GM19239 (cell line): ENCODE results near the gene EIF1AD.

Source experiments
- DNase-seq: peaks from one replicate; pipeline ENCODE4 v3.0.0; 2011; ENCODE audit warnings: low spot score; ENCODE audit not compliant: insufficient read length
- FAIRE-seq: peaks from 2 replicates; lab custom pipeline; 2011; peaks lifted over from hg19 to GRCh38; lab: Jason Lieb, UNC

EIF1AD gene

DNA sequence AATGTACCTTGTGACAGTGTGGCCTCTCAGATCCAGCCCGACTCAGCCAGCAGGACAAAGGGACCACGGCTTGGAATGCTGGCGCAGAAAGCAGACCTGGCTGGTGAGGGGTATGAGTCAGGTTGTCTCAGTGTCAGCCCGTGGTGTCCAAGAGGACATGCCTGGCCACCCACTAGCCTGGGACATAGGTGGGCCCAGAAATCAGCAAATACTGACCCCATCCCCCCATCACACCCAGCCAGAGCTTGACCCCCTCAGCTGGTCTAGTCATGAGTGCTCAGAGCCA lies 4.9 kb upstream of the EIF1AD start:
- DNase-seq (no peak), FAIRE-seq (no peak)

DNA sequence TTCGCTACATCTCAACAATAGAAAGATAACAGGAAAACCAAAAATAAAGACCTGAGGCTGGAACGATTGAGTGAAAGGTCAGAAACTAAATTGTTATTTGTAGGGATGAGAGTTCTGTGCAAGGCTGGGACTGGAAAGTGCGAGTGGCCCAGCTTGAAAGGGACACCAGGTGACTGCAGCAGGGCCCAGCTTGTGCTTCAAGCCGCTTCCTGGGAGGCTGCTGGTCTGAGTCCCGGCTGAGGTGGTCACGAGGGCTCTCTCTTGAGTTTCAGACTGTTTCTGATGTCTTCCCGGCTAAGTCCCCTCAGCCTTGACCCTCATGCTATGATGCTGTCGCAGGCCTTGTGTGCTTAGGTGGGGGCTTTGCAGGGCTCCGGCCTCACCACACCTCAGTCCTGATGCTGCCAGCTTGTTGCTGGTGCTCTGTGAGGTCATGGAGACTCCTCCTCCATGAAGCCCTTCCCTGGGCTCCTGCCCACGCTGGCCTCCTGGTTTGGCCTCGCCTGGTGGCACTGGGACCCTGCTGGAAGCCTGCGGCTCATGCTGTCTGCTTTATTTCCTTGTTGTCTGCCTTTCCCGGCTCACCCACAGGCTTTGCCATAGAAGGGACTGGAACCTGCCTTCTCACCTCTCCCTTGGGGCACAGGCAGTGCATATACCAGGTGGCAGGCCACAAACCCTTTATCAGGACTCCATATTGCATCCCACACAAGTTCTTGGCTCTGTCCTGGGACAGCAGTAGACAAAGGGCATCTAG lies 4.4 kb upstream of the EIF1AD start:
- DNase-seq (no peak), FAIRE-seq (no peak)

DNA sequence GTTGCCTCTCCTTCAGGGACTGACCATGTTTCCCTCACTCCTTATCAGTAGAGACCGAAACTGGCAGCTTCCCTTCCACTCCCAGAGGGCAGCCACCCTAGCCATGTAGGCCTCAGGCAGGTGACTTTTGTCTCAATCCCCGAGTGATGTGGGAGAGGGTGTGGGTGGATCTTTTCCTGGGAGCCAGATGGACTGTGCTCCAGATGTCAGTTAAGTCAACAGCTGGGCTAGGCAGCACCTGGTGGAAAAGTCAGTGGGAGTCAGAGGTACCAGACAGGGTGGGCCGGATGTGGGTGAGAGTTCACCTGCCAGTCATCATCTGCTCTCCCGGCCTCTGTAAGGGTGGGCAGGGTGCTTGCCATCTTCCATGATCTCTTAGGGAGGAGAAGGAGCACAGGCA lies 2.2 kb upstream of the EIF1AD start:
- no peak for FAIRE-seq

DNA sequence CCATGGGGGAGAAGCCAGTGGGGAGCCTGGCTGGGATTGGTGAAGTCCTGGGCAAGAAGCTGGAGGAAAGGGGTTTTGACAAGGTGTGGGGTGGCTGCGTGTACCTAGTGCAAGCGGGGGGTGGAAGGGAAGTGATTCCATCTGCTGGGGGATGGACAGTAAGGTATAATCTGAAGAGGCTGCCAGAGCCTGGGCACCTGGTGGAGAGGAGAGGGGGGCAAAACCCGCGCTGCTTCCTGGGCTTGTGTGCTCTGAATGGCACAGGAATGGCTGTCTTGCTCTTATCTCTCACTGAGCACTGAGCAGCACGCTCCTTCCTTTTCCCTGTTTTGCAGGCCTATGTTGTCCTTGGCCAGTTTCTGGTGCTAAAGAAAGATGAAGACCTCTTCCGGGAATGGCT lies 1.3 kb upstream of the EIF1AD start:
- DNase-seq (no peak), FAIRE-seq (no peak)

More for the DNA sequence above, 2.2 kb upstream of the EIF1AD start:
- DNase-seq = no peak

DNA sequence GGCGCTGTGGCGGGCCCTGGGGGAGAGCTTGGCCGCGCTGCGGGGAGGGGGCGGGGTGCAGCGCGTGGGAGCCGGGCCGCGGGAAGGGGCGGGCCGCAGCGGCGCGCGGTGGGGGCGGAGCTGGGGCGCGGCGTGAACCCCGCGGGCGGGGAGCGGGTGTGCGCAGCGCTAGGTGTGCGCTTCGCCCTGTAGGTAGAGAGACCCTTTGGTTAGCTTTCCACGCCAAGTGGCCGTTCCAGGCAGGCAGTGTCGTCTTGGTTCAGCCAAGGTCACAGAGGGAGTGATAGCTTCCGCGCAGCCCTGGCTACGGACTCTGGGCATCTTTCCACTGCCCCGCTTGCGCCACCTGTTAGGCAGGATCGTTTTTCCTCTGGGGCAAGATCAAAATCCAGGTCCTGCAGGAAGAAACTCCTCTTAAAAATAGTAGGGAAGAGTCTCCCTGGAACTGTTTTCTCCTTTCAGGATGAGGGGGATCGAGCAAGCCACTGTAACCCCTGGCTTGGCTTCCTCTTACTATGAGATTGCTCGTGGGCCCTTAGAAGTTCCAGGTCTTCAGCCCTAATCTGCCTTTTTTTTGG lies 780 bp upstream of the EIF1AD start:
- FAIRE-seq = peak; percentile 45
- peak; percentile 58 for DNase-seq

DNA sequence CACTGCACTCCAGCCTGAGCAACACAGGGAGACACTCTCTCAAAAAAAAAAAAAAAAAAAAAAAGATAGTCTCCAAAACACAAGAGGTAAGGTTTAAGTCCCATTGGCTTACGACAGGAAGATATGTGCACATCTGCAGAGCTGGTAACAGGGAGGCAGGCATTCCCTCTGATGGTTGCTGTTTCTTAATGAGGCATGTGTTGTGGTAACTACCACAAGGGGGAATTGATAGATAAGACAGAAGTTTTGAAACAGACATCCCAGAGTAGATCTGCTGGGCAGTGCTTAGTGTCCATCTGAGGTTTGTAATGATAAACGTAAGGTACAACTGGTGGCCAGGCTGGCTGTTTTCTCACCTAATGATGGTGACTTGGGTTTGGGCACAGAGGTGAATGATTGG lies 4.7 kb downstream of the EIF1AD start:
- FAIRE-seq (no peak), DNase-seq (no peak)

DNA sequence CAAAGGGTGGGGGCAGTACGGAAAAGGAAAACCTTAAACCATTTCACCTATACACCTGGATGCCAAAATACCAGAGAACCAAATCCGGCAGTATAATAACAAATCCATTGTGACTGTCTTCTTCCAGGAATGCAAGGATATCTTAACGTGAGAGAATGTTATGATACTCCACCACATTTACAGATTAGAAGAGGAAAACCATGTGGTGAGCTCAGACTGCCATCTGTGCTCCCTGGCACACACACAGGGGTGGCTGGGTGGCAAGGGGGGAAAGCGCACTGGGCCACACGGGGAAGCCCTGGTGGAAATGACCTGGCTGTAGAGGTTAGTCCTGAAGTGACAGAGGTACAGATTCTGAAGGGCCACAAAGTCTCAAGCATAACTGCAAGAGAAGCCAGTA lies 9.9 kb downstream of the EIF1AD start:
- DNase-seq (no peak), FAIRE-seq (no peak)

DNA sequence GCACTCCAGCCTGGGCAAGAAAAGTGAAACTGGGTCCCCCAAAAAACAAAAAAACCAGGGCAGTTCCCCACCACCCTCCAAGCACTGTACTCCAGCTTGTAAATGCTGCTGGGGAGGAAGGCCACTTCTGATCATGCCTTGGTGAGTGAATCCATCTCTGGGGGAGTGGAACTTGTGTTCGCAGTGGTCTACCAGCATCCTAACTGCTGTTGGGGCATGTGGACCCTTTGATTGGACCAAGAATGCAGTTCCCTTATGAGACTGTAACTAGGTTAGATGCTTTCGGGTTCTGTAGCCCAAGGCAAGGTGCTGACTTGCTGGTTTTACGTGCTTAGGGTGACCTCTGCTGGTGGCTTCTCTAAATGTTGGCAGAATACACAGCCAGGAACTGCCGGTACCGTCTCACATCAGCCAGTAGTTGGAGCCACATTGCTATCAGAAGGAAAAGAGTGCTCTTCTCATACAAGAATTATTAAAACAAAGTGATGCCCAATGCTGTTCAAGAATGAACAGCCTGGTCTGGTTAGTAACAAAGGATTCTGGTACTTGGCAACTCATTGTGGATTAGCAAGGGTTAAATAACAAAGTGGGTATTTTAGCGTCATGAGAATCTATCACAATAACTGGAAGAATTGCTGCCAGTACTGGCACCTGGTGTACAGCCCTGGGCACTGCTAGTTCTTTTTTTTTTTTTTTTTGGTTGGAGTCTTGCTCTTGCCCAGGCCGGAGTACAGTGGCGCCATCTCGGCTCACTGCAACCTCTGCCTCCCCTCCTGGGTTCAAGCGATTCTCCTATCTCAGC lies 13.0 kb downstream of the EIF1AD start:
- FAIRE-seq = peak; percentile 98
- peak; percentile 89 for DNase-seq

DNA sequence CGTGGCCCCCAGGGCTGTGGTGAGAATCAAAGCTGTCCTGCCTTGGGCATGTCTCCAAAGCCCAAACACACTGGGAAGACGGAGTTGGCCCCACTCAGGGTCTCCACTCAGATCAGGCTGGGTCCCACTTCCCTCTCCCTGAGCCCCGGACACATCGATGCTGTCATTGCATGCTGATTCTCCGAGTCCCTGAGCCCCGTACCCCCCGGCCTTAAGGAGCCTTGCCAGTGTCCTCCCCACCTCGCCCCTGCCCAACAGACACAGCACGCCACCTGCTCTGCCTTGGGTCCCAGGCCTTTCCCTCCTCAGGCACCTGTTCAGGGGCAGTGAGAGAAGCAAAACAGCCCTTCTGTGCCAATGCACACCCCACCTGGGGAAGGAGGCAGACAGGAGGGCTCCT lies 14.6 kb downstream of the EIF1AD start:
- FAIRE-seq = no peak
- no peak for DNase-seq

DNA sequence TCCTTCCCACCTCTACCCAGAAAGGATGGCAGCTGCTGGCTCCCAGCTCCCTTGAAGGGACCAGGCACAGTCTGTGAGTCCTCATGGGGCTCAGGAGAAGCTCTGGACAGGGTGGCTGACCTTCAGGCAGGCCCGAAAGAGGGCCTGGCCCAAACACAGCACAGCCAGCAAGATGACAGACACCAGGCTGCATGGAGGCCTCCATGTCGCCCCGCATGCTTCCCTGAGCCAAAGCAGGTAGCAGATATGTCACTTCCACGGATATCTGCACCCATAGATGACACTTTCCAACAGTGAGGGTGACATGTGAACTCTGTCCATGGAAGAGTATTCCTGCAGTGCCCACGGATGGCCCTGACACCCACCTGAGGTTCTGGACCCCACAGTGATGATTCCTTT lies 18.4 kb downstream of the EIF1AD start:
- DNase-seq (no peak), FAIRE-seq (no peak)

DNA sequence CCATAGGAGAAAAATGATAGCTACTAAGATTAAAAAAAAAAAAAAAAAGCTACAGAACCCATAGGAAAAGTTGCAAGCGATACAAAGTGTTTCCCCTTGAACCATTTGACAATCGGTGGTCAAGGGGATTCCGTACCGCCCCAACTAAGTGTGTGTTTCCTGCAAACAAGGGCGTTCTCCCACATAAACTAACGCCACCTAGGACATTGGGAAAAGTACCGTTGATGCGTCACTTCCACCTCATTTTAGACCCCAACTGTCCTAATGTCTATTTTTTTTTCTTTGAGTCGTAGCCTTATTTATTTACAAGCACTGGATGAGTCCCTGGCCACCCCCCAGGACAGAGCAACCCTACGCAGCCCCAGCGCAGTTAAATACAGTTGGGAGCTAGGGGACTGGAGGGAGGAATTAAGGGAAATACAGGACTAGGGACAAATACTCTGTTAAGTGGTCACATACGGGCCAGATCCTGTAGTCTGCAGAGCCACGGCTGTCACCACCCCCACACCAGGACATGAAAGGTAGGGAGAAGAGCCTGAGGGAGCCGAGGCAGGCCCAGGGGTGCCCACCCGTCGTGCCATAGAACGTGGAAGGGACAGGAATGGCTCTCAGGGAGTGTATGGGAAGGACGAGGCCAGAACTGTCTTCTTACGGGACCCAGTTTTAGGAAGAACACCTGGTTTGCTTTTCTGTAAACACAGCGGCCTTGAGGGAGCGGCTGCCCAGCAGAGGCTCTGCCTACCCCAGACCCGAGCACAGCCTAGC lies 19.0 kb downstream of the EIF1AD start:
- DNase-seq = no peak
- FAIRE-seq = no peak

DNA sequence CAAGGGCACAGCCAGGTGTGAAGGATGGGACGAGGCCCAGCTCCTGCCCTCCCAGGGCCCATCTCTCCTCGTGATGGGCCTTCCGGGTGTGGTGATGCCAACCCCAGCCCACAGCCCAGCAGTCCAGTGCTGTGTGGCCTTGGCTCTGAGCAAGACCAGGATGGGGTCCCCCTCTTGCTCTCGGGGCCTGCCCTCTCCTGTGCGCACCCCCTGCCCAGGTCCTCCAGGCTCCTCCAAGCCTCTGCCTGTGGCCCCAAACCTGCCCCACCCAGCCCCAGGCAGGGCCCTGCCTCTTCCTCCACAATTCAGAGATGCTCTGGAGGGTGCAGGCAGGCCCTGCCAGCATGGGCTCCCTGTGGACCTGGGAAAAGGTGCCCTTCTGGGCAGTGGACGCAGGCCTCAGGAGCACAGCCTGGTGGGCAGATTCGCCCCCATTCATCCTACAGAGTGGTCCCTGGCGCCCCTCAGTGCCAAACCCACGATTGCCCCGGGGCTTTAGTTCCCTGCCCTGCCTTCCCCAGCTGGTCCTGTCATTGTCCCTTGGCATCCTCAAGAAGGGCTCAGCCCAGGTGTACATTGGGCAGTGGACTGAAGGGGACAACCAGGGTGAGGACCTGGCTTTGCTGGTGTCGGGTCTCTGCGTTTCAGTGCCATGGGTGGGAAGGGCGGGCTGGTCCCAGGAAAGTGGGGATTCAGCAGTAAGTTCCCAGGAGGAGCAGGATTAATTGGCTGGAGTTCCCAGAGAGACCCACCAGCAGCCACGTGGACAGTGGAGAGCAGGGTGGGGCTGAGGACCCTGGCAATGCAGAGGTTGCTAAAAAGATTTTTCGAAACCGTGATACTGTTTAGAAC lies 19.8 kb downstream of the EIF1AD start:
- no peak for DNase-seq
- FAIRE-seq = no peak

DNA sequence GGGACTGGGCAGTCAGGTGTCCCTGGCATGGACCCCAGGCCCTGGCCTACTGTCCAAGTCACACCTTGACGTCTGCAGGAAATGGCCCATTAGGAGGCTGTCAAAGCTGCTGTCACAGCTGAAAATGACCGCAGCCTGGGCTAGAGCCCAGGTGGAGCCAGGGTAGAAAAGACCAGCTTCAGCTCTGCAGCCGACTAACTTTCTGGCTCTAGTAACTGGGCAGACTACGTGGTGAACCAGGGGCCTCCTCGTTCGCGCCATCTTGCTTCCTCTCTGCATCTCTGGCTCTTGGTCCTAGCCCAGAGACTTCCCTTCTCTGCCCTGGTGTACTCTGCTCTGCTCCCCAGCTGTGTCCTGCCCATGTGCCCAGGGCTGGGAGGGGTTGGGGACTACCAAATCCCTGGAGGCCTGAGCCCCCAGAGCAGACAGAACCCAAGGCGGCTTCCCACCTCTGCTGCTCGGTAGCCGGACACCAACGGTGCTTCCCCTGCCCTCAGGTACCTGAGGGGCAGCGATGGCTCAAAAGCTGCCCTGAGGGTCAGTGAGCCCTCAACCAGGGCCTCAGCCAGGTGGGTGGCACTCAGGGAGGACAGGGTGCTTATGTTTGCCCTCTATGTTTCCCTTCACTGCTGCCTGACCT lies 20.7 kb downstream of the EIF1AD start:
- FAIRE-seq (no peak), DNase-seq (no peak)

DNA sequence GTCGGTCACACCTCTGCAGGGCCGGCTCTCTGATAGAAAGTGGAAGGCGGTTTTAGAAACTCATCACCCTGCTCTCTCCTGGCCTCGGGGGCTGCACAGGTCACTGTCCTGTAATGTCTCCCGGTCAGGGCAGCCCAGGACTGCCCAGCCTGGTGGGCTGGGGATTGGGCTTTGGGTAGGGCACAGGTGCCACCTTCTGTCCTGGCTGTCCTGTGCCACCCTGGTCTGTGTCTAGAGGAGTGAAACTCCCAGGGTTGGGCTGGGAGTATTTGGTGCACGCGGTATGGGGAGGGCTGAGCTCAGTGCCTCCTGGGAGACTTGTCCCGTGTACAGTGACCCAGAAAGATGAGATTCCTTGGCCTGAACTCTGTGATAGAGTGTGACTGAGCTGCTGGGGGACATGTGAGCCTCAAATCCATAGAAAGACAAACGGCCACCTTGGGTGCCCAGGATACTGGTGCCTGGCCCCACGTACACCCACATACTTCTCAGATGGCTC lies 22.6 kb downstream of the EIF1AD start:
- no peak for FAIRE-seq
- no peak for DNase-seq

DNA sequence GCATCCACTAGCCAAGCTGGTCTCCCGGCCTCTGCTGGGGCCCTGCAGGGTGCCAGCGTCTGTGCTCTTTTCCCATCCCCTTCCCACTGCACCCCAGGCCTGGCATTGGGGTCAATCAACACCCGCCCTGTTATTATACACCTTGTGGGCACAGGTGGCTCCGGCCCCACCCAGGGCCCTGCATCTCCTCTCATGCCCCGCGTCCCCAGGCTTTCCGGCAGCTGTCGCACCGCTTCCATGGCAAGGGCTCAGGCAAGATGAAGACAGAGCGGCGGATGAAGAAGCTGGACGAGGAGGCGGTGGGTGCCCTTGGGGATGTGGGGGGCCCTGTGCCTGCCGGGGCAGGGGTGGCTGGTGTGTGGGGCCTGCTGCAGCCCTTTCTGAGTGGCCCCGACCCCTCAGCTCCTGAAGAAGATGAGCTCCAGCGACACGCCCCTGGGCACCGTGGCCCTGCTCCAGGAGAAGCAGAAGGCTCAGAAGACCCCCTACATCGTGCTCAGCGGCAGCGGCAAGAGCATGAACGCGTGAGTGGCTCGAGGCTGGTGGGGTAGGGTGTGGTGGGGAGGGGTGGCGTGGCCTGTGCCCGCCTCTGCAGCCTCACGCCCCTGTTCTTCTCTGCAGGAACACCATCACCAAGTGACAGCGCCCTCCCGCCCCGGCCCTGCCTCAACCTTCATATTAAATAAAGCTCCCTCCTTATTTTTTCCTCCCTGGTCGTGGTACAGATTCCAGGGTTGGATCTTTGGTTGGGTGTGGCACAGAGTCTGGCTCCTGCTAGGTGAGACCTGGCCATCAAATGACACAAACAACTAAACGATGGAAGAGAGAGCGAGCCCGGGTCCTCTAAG lies 23.3 kb downstream of the EIF1AD start:
- FAIRE-seq (no peak), DNase-seq (no peak)

DNA sequence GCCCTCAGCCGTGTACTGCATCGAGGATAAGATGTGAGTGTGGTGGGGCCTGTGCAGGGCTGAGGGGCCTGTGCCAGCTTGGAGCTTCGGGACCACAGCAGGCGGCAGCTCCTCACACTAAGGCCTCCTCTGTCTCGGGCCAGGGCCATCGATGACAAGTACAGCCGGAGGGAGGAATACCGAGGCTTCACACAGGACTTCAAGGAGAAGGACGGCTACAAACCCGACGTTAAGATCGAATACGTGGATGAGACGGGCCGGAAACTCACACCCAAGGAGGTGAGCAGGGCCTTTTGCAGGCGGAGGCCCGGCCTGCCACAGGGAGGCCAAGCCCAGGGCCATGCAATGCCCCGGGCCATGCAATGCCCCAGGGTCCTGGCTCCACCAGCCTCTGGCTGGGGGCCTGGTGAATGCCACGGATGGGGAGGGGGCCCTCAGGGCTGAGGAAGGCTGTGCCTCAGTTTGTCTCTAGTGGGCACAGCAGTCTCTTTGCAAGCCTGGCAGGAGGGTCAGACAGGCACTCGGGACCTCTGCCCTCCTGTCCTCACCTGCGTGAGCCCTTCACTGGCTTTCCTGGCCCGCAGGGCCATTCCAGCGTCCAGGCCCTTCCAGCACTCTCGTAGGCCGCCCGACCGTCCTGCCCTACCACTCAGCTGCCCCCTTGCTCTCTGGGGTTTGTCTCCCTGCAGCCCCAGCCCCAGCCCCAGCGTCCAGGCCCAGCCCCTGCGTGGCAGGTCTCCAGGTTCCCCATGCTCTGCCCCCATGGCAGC lies 24.2 kb downstream of the EIF1AD start:
- DNase-seq (no peak), FAIRE-seq (no peak)

DNA sequence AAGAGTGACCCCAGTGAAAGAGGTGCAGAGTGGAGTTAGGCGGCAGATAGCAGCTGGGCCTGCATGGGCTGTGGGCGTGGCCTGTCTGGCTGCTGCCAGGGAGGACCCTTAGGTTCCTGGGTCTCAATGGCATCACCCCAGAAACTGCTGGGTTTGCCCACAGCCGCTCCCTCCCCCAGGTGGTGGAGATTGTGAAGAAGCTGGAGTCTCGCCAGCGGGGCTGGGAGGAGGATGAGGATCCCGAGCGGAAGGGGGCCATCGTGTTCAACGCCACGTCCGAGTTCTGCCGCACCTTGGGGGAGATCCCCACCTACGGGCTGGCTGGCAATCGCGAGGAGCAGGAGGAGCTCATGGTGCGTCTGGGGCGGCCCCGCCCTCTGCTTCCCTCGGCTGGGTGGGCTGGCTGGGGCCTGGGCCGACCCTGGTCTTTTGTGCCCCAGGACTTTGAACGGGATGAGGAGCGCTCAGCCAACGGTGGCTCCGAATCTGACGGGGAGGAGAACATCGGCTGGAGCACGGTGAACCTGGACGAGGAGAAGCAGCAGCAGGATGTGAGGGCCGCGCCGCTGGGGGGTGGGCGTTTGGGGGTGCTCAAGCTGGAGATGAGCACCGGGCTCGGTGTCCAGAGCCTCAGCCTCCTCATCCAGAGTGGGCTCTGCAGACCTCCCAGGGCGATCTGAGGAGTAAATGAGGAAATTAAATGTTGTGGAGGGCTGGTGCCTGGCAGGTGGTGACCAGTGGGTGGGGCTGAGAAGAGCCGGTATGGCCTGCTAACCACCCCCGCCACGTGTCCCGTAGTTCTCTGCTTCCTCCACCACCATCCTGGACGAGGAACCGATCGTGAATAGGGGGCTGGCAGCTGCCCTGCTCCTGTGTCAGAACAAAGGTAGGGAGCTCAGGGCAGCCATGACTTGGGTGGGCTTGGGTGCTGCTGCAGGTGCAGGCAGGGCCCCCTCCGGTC lies 25.5 kb downstream of the EIF1AD start:
- DNase-seq (no peak), FAIRE-seq (no peak)
